Measurements from ENCODE around the gene CYB5R3. TPM values are rescaled to one million over a fixed set of nuclear protein-coding genes. Genes with fewer than 3 reads are reported as not detected.
A peak's percentile ranks its signal among the peaks of the same experiment; 100 is the strongest.
"Not testable (repeated sequence)": the region's sequence is repeated elsewhere in the genome, so short reads cannot be mapped to it uniquely, and the experiment has no call there.

The CYB5R3 gene
- total RNA-seq, 1 experiment from 2014 or later = 44.6 TPM

DNA sequence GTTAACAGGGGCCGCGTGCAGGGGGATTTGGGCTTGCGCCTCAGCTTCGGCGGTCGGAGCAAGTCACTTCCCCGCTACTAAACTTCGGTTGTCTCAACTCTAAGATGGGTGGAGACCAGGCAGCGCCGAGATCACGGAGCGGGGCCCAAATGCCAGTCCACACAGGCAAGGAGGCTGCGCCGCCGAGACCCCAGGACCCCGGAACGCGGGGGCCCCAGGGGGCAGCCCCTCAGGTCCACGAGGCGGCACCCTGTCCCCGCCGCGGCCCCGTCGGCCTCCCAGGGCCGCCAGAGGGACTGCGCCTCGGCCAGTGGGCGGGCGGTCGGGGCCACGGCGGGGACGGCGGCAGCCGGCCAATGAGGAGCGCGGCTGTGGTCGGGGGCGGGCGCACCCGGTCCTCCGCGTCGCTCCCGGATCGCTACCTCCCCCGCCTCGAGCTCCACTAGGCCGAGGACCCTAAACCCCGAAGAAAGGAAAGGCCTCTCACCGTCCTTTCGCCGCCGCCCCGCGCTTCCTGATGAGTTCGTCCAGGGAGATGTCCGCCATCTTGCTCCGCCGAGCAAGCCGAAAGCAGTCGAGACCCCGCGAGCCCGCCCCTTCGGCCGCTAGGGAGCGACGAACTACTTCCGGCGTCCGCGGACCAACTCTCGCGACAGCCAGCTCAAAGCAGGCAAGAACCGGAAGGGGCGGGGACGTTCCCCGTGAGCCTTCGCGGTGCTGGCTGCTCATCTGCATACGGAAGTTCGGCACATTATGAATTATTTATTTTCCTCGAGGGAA lies 34.7 kb downstream of the CYB5R3 start, which contains the start of gene POLDIP3:
Gene POLDIP3, minus strand, starts transcription at position 572 of the 780 bp plus-strand sequence. Its CDS starts 26 bp downstream, at position 546.
- in situ Hi-C loops (cut with HindIII; ENCODE audit: low sequenced_read_pairs) = no loop called here
- DNase-seq (ENCODE audit: low spot score) = peak; percentile 97

DNA sequence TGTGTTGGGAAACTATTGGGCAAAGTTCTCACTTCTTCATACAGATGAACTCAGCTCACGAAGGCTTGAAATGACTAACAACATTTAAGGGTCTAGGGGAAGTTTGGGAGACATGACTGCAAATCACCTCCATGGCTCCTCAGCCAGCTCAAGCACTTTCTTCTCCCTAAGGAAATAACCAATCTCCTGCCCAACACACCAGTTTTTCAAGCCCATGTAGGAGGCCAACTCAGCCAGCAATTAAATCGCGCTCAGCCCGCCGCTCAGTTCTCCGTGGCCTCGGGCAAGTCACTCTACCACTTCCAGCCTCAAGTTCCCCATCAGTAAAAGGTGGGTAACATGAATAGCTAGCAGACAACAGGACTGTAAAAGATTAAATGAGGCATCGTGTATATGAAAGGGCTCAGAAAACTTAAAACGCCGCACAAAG lies 35.3 kb downstream of the CYB5R3 start:
- in situ Hi-C loops (cut with HindIII; ENCODE audit: low sequenced_read_pairs) = no loop called here

DNA sequence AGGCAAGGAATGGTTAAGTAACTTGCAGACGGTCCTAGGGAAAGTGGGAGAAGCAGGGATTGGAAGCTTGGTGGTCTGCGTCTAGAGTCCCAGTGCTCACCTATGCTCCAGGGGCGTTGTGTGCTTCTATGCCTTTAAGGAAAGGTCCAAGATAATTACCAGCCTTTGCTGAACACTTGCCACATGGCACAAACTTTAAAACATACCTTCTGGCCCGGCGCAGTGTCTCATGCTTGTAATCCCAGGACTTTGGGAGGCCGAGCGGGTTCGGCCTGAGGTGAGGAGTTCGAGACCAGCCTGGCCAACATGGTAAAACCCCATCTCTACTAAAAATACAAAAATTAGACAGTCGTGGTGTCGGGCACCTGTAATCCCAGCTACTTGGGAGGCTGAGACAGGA lies 36.9 kb downstream of the CYB5R3 start:
- DNase-seq (ENCODE audit: low spot score) = no peak
- in situ Hi-C loops (cut with HindIII; ENCODE audit: low sequenced_read_pairs) = no loop called here

More for the DNA sequence above, 35.3 kb downstream of the CYB5R3 start:
- DNase-seq (ENCODE audit: low spot score) = no peak

DNA sequence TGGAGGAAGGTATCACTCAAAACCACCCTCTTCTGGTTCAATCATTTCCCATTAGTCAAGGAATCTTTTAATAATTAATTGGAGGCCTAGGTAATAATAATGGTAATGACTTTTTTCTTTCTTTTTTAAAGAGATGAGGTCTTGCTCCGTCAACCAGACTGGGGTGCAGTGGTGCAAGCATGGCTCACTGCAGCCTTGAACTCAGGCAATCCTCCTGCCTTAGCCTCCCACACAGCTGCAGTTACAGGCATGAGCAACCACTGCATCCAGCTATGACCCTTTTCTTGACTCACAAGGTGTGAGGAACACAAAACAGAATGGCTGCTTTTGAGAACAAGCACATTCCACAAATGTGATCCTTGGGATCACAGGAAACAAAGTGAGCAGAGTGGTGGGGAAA lies 38.1 kb downstream of the CYB5R3 start:
- in situ Hi-C loops (cut with HindIII; ENCODE audit: low sequenced_read_pairs) = no loop called here
- no peak for DNase-seq (ENCODE audit: low spot score)

DNA sequence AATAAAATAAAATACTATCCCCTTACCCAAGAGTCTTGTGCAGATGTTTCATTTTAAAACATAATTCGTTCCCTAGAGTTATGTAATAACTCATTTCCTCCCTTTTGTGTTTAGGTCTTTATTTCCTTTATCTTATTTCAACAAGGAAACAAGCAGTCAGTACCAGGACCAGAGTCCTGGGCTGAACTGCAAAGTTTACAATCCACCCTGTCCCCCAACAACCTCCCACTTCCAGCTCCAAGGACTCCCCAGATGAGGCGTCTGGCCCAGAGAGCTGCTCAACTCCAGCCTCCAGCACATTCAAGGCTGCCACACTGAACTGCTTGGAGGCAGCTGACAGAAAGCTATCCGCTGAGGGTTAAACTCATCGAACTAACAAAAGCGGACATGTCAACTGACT lies 39.0 kb downstream of the CYB5R3 start:
- in situ Hi-C loops (cut with HindIII; ENCODE audit: low sequenced_read_pairs) = no loop called here
- no peak for DNase-seq (ENCODE audit: low spot score)

DNA sequence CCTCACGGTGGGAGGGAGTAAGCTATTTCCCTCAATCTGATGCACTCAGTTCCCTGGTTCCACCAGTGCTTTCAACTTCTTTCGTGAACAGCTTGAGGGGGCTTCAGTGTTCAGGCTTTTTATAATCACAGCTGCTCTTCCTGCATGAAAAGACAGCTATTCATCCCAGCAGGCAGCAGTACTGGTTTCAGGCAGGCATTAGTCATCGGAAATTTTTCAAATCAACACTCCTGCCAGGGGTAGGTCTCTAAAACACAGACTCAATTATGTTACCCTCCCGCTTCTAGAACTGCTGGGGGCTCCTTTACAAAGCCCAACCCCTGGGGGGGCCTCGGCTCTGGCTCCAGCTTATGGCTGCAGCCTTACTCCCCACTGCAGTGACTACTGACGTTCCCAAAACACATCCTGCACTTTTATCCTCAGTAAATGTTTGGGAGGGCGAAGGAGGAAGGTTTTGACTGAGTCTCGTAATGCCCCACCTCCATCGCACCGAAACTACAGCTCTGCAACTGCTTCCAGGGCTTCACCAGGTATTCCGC lies 40.3 kb downstream of the CYB5R3 start:
- in situ Hi-C loops (cut with HindIII; ENCODE audit: low sequenced_read_pairs) = no loop called here
- peak; percentile 24 for DNase-seq (ENCODE audit: low spot score)

DNA sequence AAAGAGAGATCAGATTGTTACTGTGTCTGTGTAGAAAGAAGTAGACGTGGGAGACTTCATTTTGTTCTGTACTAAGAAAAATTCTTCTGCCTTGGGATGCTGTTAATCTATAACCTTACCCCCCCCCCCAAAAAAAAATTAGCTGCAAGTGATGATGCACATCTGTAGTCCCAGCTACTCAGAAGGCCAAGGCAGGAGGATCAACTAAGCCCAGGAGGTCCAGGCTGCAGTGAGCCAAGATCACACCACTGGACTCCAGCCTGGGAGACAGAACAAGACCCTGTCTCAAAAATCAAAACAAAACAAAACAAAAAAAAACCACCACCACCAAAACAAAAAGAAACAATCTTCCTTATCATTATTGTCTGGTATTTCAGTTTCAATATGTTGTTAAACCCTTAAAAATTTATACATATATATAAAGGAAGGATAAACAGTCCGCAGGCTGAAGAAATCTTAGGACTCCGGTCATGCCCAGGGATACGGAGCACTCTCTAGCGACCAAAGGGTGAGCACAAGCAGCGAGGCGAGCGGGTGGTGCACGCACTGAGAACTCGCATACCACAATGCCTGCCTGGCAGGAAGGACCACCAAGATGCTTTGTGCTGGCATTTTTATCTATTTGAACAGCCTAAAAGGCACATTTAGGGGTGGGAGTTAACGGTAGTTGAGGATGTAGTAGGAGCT lies 40.9 kb downstream of the CYB5R3 start:
- in situ Hi-C loops (cut with HindIII; ENCODE audit: low sequenced_read_pairs) = no loop called here
- no peak for DNase-seq (ENCODE audit: low spot score)

DNA sequence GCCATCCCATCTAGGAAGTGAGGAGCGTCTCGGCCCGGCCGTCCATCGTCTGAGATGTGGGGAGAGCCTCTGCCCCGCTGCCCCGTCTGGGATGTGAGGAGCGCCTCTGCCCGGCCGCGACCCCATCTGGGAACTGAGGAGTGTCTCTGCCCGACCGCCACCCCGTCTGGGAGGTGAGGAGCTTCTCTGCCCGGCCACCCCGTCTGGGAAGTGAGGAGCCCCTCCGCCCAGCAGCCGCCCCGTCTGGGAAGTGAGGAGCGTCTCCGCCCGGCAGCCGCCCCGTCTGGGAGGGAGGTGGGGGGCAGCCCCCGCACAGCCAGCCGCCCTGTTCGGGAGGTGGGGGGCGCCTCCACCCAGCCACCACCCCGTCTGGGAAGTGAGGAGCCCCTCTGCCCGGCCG lies 41.6 kb downstream of the CYB5R3 start:
- in situ Hi-C loops (cut with HindIII; ENCODE audit: low sequenced_read_pairs); DNase-seq (ENCODE audit: low spot score): not testable (repeated sequence)

DNA sequence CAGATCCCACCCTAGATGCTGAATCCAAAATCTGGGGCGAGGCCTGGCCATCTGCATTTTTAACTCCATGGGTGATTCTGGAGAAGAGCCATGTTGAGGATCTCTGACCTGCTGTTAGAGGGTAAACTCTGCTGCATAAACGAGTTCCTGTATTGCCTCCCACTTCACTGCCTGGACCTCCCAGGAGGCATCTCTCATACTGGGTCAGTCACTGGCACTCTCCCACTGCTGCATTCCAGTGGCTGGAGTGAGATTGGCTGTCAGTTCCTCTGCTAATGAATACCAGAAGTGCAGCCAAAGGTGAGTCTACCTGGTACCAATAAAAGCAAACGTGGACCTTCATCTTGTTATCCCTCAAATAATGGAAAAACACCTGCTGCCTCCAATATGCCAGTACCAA lies 44.8 kb downstream of the CYB5R3 start:
- DNase-seq (ENCODE audit: low spot score) = no peak
- in situ Hi-C loops (cut with HindIII; ENCODE audit: low sequenced_read_pairs) = no loop called here

DNA sequence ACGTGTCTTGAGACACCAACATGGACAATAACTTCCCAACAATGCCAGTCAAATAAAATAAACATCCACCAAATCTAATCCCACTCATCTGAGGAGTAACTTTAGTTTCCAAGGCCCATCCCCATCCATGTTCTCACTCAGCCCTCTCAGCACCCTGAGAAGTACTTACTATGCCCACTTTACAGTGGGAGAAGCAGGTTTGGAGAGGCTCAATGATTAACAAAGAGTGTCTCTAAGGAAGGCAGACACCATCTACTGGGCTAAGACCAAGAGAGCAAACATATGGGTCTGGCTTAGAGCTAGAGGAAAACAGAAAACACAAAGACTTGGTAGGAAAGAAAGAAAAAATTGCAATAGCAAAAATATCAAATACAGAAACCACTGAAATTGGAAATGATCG lies 45.8 kb downstream of the CYB5R3 start:
- in situ Hi-C loops (cut with HindIII; ENCODE audit: low sequenced_read_pairs) = no loop called here

DNA sequence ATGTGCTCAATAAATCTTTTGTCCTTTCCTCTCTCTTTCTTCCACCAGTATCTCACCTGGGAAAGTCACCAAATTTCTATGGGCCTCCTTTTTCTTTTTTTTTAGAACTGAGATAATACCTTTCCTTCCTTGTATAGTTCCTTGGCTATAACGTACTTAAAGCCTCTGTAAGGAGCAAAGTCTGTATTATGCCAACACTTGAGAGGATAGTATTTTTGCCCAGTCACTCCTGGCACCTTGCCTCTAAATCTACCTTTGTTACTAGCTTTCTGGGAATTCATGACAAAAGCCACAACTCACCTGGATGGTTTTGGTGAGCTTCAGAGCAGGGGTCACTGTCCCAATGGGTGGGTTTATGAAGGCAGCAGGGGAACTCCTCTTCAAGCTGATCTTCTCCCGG lies 46.7 kb downstream of the CYB5R3 start:
- in situ Hi-C loops (cut with HindIII; ENCODE audit: low sequenced_read_pairs) = no loop called here
- no peak for DNase-seq (ENCODE audit: low spot score)

More for the DNA sequence above, 45.8 kb downstream of the CYB5R3 start:
- no peak for DNase-seq (ENCODE audit: low spot score)

DNA sequence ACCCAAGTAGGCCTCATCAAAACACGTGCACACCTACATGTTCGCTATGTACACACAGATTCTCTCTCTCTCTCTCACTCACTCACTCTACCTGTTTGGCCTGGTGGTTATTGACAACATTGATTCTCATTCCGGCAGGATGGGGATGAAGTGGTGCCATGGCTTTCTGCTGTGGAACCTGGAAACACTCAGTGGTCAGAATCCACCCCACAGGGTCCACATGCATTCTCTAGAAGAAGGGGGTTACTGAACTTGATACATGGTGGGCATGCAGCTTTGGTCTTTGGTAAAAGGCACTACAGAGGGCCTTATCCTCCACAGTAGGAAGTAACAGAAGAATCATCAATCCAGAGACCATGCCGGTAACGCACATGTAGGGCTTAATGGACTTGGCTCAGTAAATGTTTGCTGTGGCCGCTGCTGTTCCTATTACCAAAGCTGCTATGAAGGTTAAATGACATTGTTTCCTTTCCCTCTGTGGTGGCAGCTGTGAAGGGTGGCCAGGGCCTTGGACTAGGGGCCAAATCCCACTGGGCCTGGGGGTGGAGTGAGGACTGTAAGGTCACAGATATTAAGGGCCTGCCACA lies 47.2 kb downstream of the CYB5R3 start:
- in situ Hi-C loops (cut with HindIII; ENCODE audit: low sequenced_read_pairs) = no loop called here
- DNase-seq (ENCODE audit: low spot score) = no peak

DNA sequence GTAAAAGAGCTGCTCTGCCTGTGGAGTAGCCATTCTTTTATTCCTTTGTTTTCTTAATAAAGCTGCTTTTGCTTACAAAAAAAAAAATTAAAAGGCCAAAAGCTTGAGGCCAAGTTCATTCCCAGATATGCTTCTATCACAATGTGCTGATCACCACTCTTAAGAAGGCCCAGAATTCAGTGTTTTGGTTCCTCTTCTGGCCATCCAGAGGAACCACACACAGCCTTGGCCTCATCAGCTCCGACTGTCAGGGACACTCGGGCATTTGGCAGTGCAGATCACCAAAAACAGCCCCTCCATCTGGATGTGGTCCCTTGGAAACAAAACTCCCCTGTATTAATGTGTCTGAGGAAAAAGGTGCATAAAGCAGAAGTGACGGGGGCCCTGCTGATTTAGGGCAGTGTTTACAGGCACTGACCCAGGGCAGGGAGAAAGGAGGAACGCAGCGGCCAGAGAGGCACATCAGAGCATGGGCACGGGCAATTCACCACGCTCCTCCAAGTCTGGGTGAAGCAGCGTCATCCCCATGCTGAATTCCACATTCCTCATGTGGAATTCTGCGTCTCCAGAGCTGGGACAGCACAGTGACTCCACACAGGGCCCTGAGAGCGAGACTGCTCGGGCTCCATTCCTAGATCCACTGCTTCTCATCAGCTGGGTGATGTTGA lies 52.2 kb downstream of the CYB5R3 start:
- DNase-seq (ENCODE audit: low spot score) = no peak
- in situ Hi-C loops (cut with HindIII; ENCODE audit: low sequenced_read_pairs) = no loop called here

DNA sequence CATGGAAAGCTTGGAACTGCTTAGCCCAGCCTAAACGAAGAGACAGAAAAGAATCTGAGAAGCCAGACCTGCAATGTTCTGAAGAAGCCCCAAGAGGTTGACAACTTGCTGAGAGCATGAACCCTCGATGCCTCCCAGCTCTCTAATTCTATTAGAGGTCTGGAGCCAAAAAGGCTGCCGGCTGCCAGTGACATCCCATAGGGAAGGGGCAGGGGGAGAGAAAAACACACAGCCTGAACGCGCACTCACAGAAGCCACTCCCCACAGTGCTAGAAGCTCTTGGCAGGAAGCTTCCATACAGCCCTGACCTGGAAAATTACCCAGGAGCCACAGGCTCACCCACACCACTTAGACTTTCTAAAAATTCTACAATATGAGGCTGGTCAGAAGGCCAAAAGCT lies 52.9 kb downstream of the CYB5R3 start:
- in situ Hi-C loops (cut with HindIII; ENCODE audit: low sequenced_read_pairs) = no loop called here

DNA sequence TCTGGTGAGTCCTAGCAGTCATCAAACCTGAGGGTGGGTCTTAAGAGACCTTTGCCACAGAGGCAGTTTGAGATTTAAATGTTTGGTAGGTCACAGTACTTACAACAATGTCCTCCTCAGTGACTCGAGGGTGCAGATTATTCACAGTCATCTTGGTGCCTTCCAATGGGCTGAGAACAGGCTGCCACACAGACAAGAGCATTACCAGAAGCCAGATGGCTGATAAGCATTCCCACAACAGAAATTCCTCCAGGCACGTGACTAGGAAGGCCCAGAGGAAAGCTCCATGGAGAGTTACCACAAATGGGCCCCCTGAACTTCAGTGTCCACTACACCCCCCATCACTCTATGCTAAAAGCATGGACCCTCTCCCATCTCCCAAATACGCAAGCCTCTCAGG lies 53.8 kb downstream of the CYB5R3 start:
- in situ Hi-C loops (cut with HindIII; ENCODE audit: low sequenced_read_pairs) = no loop called here
- DNase-seq (ENCODE audit: low spot score) = no peak

More for the DNA sequence above, 52.9 kb downstream of the CYB5R3 start:
- peak; percentile 57 for DNase-seq (ENCODE audit: low spot score)

DNA sequence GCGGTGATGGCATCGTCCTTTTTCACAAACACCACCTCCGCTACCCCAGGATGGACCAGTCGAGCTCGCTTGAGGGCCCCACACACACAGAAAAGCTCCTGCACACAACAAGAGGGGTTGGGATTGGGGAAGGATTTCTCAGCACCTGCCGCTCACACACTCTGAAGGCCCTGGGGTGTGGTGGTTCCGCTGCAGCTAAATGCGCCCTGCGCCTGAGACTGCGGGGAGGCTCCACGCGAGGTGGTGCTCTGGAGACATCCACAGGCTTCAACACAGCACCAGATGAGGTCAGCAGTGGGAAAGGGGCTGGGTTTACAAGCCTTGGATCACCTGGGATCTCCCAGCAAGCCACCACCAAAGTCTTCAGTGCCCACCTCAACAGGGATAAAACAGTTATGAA lies 57.2 kb downstream of the CYB5R3 start:
- in situ Hi-C loops (cut with HindIII; ENCODE audit: low sequenced_read_pairs) = no loop called here
- DNase-seq (ENCODE audit: low spot score) = no peak

DNA sequence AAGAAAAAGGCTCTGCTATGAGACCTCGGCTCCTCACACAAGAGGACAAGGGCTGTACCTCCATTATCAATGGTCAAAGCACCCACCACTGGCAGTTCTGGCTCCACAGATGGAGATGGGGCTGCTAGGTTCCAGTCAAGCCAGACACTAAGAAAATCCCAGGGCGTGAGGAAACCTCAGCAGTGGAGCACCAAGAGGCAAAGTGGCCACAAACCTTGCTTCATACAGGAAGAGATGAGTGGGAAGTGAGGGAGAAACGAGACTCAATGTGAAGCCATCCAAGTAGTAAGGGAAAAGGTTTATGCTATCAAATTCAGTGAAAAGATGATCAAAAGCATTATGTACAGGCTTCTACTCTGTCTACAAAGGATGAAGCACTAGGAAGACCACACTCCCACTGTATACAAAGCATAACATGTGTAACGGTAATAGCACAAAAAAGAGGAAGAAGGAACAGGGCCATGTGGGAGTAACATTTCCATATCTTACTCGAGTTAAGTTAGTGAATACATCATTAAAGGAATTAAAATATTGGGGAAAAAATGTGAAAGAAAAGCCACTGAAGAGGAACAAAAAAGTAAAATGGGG lies 61.5 kb downstream of the CYB5R3 start:
- in situ Hi-C loops (cut with HindIII; ENCODE audit: low sequenced_read_pairs) = no loop called here

DNA sequence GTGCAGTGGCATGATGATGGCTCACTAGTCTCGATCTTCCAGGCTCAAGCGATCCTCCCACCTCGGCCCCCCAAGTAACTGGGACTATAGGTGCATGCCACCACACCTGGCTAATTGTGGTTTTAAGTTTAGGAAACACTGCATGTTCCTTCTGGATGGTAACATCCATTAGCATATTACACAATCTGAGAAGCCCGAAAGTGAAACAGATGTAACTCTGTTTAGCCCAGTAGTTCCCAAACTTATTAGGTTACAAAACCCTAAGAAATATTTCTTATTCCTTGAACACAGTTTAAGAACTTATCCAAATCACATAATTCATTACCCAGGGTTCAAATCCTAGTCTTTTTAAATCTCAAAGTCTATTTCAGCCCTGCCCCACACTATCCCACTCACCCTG lies 62.8 kb downstream of the CYB5R3 start:
- in situ Hi-C loops (cut with HindIII; ENCODE audit: low sequenced_read_pairs) = no loop called here
- DNase-seq (ENCODE audit: low spot score) = no peak

More for the DNA sequence above, 61.5 kb downstream of the CYB5R3 start:
- DNase-seq (ENCODE audit: low spot score) = no peak

DNA sequence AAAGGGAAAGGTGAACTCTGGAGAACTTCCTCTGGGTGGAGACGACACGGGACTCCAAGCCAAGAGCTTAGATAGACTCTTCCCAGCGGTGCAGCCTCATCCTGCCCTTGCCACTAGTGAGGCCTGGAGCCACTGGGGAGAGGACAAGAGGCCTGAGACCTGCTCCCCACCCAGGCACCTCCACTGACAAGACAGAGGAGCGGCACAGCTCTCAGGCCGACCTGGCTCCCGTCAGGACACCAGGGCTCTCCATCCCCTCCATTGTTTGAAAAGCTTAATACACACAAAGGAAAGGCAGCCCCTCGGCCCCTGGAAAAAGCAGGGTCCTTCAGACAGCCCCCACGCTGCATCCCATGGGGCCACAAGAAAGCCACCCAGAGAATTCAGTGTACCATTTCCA lies 64.1 kb downstream of the CYB5R3 start:
- in situ Hi-C loops (cut with HindIII; ENCODE audit: low sequenced_read_pairs) = no loop called here
- DNase-seq (ENCODE audit: low spot score) = no peak
